IPS DF 6.9 (cell line): ENCODE measurements around the gene C8G.

Source experiments
- DNase-seq: peaks from one replicate; pipeline ENCODE4 v3.0.0-alpha.2; 2013; ENCODE audit warnings: low read depth, low spot score
- H3K27ac ChIP-seq: one replicate; pipeline ENCODE4 v1.5.1; 2013; ENCODE audit warnings: low read length, control low read depth
- H3K27me3 ChIP-seq: 2 replicates; pipeline ENCODE4 v1.6.1; 2013; ENCODE audit warnings: mild to moderate bottlenecking, low read length; ENCODE audit not compliant: control insufficient read depth, insufficient read depth
- H3K36me3 ChIP-seq: 2 replicates; pipeline ENCODE4 v1.6.1; 2013; ENCODE audit warnings: low read length; ENCODE audit not compliant: control insufficient read depth, insufficient read depth
- H3K4me1 ChIP-seq: 2 replicates; pipeline ENCODE4 v1.6.1; 2013; ENCODE audit warnings: low read length; ENCODE audit not compliant: control insufficient read depth, insufficient read depth
- H3K4me3 ChIP-seq: 2 replicates; pipeline ENCODE4 v1.5.1; 2013; ENCODE audit warnings: mild to moderate bottlenecking, low read length
- H3K9me3 ChIP-seq: 2 replicates; pipeline ENCODE4 v1.6.1; 2013; ENCODE audit warnings: low read length, inconsistent platforms; ENCODE audit not compliant: control insufficient read depth, insufficient read depth
- WGBS: extraction: QIAGEN DNeasy Blood & Tissue Kit; methylation state at CpG from one replicate; pipeline ENCODE4 v1.1.7; 2013; ENCODE audit warnings: mixed read lengths, missing lambda C conversion rate; ENCODE audit not compliant: insufficient read length, insufficient coverage; 5-methylcytosine and 5-hydroxymethylcytosine counted together

The C8G gene

GRCh38 chr9:136961279-136962065 lies 16.4 kb downstream of the C8G start:
- no peaks in the 10 kb centered on the region for H3K36me3 ChIP-seq
- WGBS = no CpG with 5 or more reads among the region's 23 CpGs
- H3K4me3 ChIP-seq = no peak overlapping the region
- peaks cover 5% of the 10 kb centered on the region; the same call in 1 of the 2 replicates for H3K4me1 ChIP-seq
- DNase-seq = no peak
- no peak overlapping the region for H3K27ac ChIP-seq
- no peaks in the 10 kb centered on the region for H3K27me3 ChIP-seq
- H3K9me3 ChIP-seq = no peaks in the 10 kb centered on the region

GRCh38 chr9:136962163-136962562 lies 17.1 kb downstream of the C8G start:
- Histone ChIP-seq H3K36me3 (no peaks in the 10 kb centered on the region), H3K27me3 (no peaks in the 10 kb centered on the region), H3K9me3 (no peaks in the 10 kb centered on the region), H3K27ac (no peak overlapping the region), H3K4me1 (peaks cover 5% of the 10 kb centered on the region; the same call in 1 of the 2 replicates), H3K4me3 (no peak overlapping the region)
- no peak for DNase-seq
- no CpG with 5 or more reads among the region's 9 CpGs for WGBS

GRCh38 chr9:136962701-136963248 lies 17.7 kb downstream of the C8G start:
- H3K9me3 ChIP-seq = no peaks in the 10 kb centered on the region
- H3K27ac ChIP-seq = no peak overlapping the region
- no peak overlapping the region for H3K4me3 ChIP-seq
- H3K27me3 ChIP-seq = no peaks in the 10 kb centered on the region
- H3K4me1 ChIP-seq = peaks cover 5% of the 10 kb centered on the region; the same call in 1 of the 2 replicates
- no peak for DNase-seq
- H3K36me3 ChIP-seq = no peaks in the 10 kb centered on the region
- no CpG with 5 or more reads among the region's 11 CpGs for WGBS

GRCh38 chr9:136963341-136963740 lies 18.3 kb downstream of the C8G start:
- no peaks in the 10 kb centered on the region for H3K27me3 ChIP-seq

GRCh38 chr9:136963751-136964150 lies 18.7 kb downstream of the C8G start:
- peaks cover 5% of the 10 kb centered on the region; the same call in 1 of the 2 replicates for H3K4me1 ChIP-seq
- no peak for DNase-seq
- WGBS = no CpG with 5 or more reads among the region's 12 CpGs
- H3K36me3 ChIP-seq = no peaks in the 10 kb centered on the region
- no peak overlapping the region for H3K27ac ChIP-seq
- no peaks in the 10 kb centered on the region for H3K27me3 ChIP-seq
- H3K9me3 ChIP-seq = no peaks in the 10 kb centered on the region
- H3K4me3 ChIP-seq = no peak overlapping the region

More at GRCh38 chr9:136963341-136963740, 18.3 kb downstream of the C8G start:
- H3K36me3 ChIP-seq = no peaks in the 10 kb centered on the region
- no CpG with 5 or more reads among the region's 15 CpGs for WGBS
- DNase-seq = no peak
- no peaks in the 10 kb centered on the region for H3K9me3 ChIP-seq
- no peak overlapping the region for H3K4me3 ChIP-seq
- no peak overlapping the region for H3K27ac ChIP-seq
- peaks cover 5% of the 10 kb centered on the region; the same call in 1 of the 2 replicates for H3K4me1 ChIP-seq

- Histone ChIP-seq H3K27ac (no peak overlapping the region), H3K36me3 (no peaks in the 10 kb centered on the region), H3K27me3 (no peaks in the 10 kb centered on the region), H3K4me3 (no peak overlapping the region), H3K4me1 (peaks cover 5% of the 10 kb centered on the region; the same call in 1 of the 2 replicates), H3K9me3 (no peaks in the 10 kb centered on the region)
- no CpG with 5 or more reads among the region's 22 CpGs for WGBS
- no peak for DNase-seq
Observed at GRCh38 chr9:136964171-136964689, 19.2 kb downstream of the C8G start.

- no peak overlapping the region for H3K4me3 ChIP-seq
- H3K27me3 ChIP-seq = no peaks in the 10 kb centered on the region
- no CpG with 5 or more reads among the region's 26 CpGs for WGBS
- no peak for DNase-seq
- H3K36me3 ChIP-seq = no peaks in the 10 kb centered on the region
- H3K9me3 ChIP-seq = no peaks in the 10 kb centered on the region
- H3K27ac ChIP-seq = no peak overlapping the region
- H3K4me1 ChIP-seq = peaks cover 5% of the 10 kb centered on the region; the same call in 1 of the 2 replicates
Observed at GRCh38 chr9:136964833-136965422, 19.9 kb downstream of the C8G start.

GRCh38 chr9:136965771-136966484 lies 20.9 kb downstream of the C8G start:
- WGBS = no CpG with 5 or more reads among the region's 23 CpGs
- Histone ChIP-seq H3K36me3 (no peaks in the 10 kb centered on the region), H3K27me3 (no peaks in the 10 kb centered on the region), H3K9me3 (no peaks in the 10 kb centered on the region), H3K4me3 (no peak overlapping the region), H3K27ac (no peak overlapping the region), H3K4me1 (peaks cover 5% of the 10 kb centered on the region; the same call in 1 of the 2 replicates)
- DNase-seq = no peak

GRCh38 chr9:136968333-136969127 lies 23.5 kb downstream of the C8G start:
- H3K36me3 ChIP-seq = no peaks in the 10 kb centered on the region
- WGBS = no CpG with 5 or more reads among the region's 17 CpGs

More at GRCh38 chr9:136968333-136969127, 23.5 kb downstream of the C8G start:
- peaks cover 5% of the 10 kb centered on the region; the same call in 1 of the 2 replicates for H3K4me1 ChIP-seq
- no peaks in the 10 kb centered on the region for H3K27me3 ChIP-seq
- no peaks in the 10 kb centered on the region for H3K9me3 ChIP-seq
- no peak for DNase-seq
- H3K27ac ChIP-seq = no peak overlapping the region
- no peak overlapping the region for H3K4me3 ChIP-seq
